ENCODE measurements around the gene SPATA25. TPM values are rescaled to one million over a fixed set of nuclear protein-coding genes. Genes with fewer than 3 reads are reported as not detected.
"Not testable (repeated sequence)": the region's sequence is repeated elsewhere in the genome, so short reads cannot be mapped to it uniquely, and the experiment has no call there.

Gene SPATA25
- total RNA-seq, 1 experiment from 2014 or later: 5.8 TPM

DNA sequence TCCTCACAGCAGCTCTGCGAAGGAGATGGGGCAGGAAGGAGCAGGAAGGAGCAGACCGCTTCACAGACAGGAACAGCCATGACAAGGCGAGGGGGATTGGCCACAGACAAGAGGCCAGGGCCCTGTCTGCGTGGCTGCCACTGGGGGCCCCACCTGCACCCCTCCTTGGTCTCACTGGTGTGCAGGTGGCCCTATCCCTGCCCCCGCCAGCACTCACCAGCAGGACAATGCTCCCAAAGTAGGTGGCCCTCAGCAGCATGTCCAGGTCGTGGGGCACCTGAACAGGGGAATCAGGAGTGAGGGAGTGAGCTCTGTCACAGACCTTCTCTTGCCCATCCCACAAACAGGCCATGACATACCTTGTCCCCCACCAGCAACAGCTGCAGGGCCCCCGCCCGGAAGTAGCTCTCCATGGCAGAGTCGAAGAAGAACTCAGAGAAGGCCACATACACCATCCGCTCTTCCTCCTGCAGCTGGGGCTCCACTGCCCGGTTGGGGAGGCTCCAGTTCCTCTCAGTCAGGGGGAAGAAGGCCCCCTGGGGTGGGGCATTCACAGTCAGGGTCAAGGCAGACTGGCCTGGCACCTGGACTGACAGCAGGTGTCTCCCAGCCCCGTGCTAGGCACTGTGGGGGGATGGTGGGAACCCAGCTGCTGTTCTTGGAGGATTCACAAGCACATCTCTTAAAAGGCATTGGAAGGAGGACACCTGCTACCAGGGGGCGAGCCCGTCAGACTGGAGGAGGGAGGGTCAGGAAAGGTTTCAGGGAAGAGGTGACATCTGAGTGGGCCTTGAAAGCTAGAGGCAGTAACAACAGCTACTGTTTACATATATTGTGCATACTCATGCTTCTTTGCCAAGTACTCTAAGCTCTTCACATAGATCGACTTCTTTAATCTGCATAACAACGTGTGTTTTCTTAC lies 17.4 kb upstream of the SPATA25 start:
- peaks cover 9% of the 10 kb centered on the region for H3K4me1 Mint-ChIP-seq (ENCODE audit: low read depth, unreplicated experiment)
- no peaks in the 10 kb centered on the region for H3K9me3 Mint-ChIP-seq (ENCODE audit: low read depth, unreplicated experiment)
- no peaks in the 10 kb centered on the region for H3K27me3 Mint-ChIP-seq (ENCODE audit: unreplicated experiment)
- intact Hi-C loops (cut with micrococcal nuclease; ENCODE audit: unreplicated experiment): no loop called here
- TF ChIP-seq, protein P1, sequence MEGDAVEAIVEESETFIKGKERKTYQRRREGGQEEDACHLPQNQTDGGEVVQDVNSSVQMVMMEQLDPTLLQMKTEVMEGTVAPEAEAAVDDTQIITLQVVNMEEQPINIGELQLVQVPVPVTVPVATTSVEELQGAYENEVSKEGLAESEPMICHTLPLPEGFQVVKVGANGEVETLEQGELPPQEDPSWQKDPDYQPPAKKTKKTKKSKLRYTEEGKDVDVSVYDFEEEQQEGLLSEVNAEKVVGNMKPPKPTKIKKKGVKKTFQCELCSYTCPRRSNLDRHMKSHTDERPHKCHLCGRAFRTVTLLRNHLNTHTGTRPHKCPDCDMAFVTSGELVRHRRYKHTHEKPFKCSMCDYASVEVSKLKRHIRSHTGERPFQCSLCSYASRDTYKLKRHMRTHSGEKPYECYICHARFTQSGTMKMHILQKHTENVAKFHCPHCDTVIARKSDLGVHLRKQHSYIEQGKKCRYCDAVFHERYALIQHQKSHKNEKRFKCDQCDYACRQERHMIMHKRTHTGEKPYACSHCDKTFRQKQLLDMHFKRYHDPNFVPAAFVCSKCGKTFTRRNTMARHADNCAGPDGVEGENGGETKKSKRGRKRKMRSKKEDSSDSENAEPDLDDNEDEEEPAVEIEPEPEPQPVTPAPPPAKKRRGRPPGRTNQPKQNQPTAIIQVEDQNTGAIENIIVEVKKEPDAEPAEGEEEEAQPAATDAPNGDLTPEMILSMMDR (IDR thresholded peaks at IDR 0.05; ENCODE audit: unreplicated experiment): no peak
- DNase-seq: no peak
- no TSS peak for BruUV-seq (replicated peaks)
- H3K27ac Mint-ChIP-seq (ENCODE audit: unreplicated experiment): no peak overlapping the region
- no peak overlapping the region for H3K4me3 Mint-ChIP-seq (ENCODE audit: low read depth, unreplicated experiment)
- H3K36me3 Mint-ChIP-seq (ENCODE audit: insufficient read depth, unreplicated experiment): no peaks in the 10 kb centered on the region
- CTCF ChIA-PET: interaction anchor here (0.7 to 1.3 kb wide), 5 partner anchors 12 to 65 kb away, joined by 3 read pairs; no protein-coding TSS in a partner anchor

DNA sequence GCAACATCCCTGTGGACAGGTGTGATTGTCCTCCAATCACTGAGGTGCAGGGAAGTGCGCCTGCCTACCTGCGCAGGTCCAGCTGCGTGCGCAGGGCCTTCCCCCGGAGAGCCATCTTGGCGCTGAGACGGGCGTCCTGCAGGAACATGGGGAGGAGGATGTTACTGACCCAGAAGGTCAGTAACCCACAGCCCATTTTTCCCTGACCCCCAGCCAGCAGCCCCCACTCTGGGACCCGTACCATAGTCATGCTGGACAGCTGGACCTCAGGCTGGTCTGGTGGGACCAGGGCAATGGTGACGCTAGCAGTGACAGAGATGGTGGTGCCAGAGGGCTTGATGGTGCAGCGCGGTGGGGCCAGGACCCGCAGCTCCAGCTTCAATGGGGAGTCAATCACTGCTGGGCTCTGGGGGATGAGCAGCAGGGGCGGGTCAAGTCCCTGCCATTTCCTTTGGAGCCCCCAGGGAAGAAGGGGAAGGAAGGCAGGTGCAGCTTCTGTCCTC lies 14.8 kb upstream of the SPATA25 start:
- Mint-ChIP-seq H3K4me1 (ENCODE audit: low read depth, unreplicated experiment) (peaks cover 9% of the 10 kb centered on the region), H3K36me3 (ENCODE audit: insufficient read depth, unreplicated experiment) (no peaks in the 10 kb centered on the region), H3K4me3 (ENCODE audit: low read depth, unreplicated experiment) (no peak overlapping the region), H3K9me3 (ENCODE audit: low read depth, unreplicated experiment) (no peaks in the 10 kb centered on the region), H3K27ac (ENCODE audit: unreplicated experiment) (no peak overlapping the region), H3K27me3 (ENCODE audit: unreplicated experiment) (no peaks in the 10 kb centered on the region)
- TF ChIP-seq, protein P1 (IDR thresholded peaks at IDR 0.05; ENCODE audit: unreplicated experiment): no peak
- no peak for DNase-seq
- intact Hi-C loops (cut with micrococcal nuclease; ENCODE audit: unreplicated experiment): no loop called here
- CTCF ChIA-PET: interaction anchor here (0.6 to 0.8 kb wide), 2 partner anchors 11 to 63 kb away, joined by 3 to 5 read pairs; partner anchors contain the start of genes CTSA and NEURL2
- no TSS peak for BruUV-seq (replicated peaks)

DNA sequence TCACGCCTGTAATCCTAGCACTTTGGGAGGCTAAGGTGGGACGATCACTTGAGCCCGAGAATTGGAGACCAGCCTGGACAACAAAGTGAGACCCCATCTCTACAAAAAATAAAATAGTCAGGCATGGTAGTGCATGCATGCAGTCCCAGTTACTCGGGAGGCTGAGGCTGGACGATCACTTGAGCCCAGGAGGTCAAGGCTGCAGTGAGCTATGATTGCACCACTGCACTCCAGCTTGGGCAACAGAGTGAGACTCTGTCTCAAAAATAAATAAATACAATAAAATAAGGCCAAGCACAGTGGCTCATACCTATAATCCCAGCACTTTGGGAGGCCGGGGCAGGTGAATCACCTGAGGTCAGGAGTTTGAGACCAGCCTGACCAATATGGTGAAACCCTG lies 13.9 kb upstream of the SPATA25 start:
- intact Hi-C loops (cut with micrococcal nuclease; ENCODE audit: unreplicated experiment); H3K36me3 Mint-ChIP-seq (ENCODE audit: insufficient read depth, unreplicated experiment); H3K27ac Mint-ChIP-seq (ENCODE audit: unreplicated experiment); H3K4me1 Mint-ChIP-seq (ENCODE audit: low read depth, unreplicated experiment); H3K27me3 Mint-ChIP-seq (ENCODE audit: unreplicated experiment); H3K4me3 Mint-ChIP-seq (ENCODE audit: low read depth, unreplicated experiment); DNase-seq; H3K9me3 Mint-ChIP-seq (ENCODE audit: low read depth, unreplicated experiment); BruUV-seq (replicated peaks): not testable (repeated sequence)
- CTCF ChIA-PET: interaction anchor here (0.8 kb wide), 1 partner anchor 10 kb away, joined by 3 read pairs; the partner anchor contains the start of genes CTSA and NEURL2

DNA sequence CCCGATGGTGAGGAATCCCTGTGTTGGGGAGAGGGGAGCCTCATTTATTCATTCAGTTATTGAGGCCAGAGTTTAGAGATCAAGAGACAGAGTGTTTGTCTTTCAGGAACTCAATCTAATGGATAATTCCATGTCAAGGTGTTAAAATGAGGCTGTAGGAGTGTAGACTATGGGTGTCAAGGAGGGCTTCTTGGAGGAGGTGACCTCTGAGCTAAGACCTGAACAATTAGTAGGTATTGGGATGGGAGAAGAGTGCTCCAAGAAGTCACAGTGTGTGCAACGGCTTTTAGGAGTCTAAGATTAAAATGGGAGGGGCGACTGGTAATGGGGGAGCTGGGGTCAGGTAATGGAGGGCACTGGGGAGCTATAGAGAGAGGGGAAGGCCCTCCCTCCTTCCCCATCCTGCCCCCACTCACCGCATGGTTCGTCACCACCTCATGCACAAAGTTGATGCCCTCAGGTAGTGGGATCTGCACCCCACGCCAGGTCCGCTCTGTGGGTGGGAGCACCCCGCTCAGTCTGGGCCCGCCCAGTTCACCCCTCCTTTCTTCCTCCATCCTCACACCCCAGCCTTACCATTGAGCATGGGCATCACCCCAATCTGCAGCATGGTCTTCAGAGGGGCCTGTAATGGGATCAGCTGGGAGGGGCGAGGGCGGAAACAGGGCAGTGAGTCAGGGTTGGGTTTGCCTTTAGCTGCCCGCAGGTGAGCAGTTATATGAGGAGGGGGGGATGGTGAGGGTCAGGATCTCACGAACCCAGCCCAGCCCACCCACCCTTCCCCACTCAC lies 11.8 kb upstream of the SPATA25 start:
- Mint-ChIP-seq H3K9me3 (ENCODE audit: low read depth, unreplicated experiment) (no peaks in the 10 kb centered on the region), H3K4me1 (ENCODE audit: low read depth, unreplicated experiment) (no peaks in the 10 kb centered on the region), H3K27me3 (ENCODE audit: unreplicated experiment) (no peaks in the 10 kb centered on the region), H3K4me3 (ENCODE audit: low read depth, unreplicated experiment) (no peak overlapping the region), H3K27ac (ENCODE audit: unreplicated experiment) (no peak overlapping the region), H3K36me3 (ENCODE audit: insufficient read depth, unreplicated experiment) (no peaks in the 10 kb centered on the region)
- intact Hi-C loops (cut with micrococcal nuclease; ENCODE audit: unreplicated experiment): no loop called here
- TF ChIP-seq, protein P1 (IDR thresholded peaks at IDR 0.05; ENCODE audit: unreplicated experiment): no peak
- no TSS peak for BruUV-seq (replicated peaks)
- CTCF ChIA-PET: interaction anchor here (0.5 to 1.5 kb wide), 2 partner anchors 8 to 127 kb away, joined by 3 read pairs; partner anchors contain the start of gene CTSA
- no peak for DNase-seq

Data from Calu3 (cell line).